NB4 (cell line): ENCODE data around the gene LYAR.
A peak's percentile ranks its signal among the peaks of the same experiment; 100 is the strongest.

Source experiments
- CTCF ChIP-seq: IDR thresholded peaks from one replicate; pipeline ENCODE4 v1.5.1; 2012; ENCODE audit warnings: low read depth, low read length
- MYC ChIP-seq: IDR thresholded peaks from 2 replicates; pipeline ENCODE4 v1.6.1; 2011; ENCODE audit warnings: low read depth, low read length
- POLR2A ChIP-seq: IDR thresholded peaks from 2 replicates; pipeline ENCODE4 v1.6.1; 2011; ENCODE audit warnings: mild to moderate bottlenecking; ENCODE audit not compliant: insufficient read length; ENCODE audit errors: extremely low read depth

- TF ChIP-seq CTCF (peak; percentile 68), POLR2A (no peak), MYC (no peak)
These were observed 29.7 kb downstream of the LYAR start for GRCh38 chr4:4260185-4260751.
